ENCODE data around the gene GSAP.

DNA sequence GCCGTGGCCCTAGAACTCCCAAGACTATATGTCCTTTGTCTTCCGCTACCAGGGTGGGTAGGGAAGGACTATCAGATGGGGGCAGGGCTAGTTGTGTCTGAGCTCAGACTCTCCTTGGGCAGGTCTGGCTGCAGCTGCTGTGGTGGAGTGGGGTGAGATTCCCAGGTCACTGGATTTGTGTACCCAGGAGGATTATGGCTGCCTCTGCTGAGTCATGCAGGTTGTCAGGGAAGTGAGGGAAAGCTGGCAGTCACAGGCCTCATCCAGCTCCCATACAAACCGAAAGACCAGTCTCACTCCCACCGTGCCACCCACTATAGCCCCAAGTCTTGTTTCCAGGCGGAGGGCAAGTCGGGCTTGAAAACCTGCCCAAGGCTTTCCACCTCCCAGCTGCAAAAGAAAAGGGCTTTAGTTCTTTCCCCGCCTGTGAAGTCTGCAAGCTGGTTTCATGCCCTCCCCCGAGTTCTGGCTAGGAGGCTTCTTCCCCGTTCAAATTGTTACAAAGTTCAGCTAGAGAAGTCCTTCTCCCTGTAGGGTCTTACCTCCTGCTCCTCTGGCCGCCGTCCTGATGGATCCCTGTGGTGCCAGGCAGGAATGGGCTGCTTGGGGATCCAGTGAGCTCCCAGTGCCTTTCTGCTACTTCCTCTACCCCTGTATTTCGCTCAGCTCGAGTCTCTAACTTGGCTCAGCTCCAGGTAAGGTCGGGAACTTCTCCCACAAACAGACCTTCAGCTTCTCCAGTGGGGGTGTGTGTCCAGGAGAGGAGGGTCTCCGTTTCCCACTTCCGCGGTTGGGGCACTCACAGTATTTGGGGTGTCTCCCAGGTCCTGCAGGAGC is 109.7 kb downstream of the GSAP start:
- TF ChIP-seq, protein P1, sequence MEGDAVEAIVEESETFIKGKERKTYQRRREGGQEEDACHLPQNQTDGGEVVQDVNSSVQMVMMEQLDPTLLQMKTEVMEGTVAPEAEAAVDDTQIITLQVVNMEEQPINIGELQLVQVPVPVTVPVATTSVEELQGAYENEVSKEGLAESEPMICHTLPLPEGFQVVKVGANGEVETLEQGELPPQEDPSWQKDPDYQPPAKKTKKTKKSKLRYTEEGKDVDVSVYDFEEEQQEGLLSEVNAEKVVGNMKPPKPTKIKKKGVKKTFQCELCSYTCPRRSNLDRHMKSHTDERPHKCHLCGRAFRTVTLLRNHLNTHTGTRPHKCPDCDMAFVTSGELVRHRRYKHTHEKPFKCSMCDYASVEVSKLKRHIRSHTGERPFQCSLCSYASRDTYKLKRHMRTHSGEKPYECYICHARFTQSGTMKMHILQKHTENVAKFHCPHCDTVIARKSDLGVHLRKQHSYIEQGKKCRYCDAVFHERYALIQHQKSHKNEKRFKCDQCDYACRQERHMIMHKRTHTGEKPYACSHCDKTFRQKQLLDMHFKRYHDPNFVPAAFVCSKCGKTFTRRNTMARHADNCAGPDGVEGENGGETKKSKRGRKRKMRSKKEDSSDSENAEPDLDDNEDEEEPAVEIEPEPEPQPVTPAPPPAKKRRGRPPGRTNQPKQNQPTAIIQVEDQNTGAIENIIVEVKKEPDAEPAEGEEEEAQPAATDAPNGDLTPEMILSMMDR (IDR thresholded peaks at IDR 0.05), result no peak
- TF ChIP-seq POLR2AphosphoS5 (IDR thresholded peaks at IDR 0.05; ENCODE audit: low read depth, low read length) (no peak), SIN3A (IDR thresholded peaks at IDR 0.05; ENCODE audit: borderline replicate concordance, insufficient read depth, low read depth, low read length) (no peak)

All from Panc1 (cell line).